NCI-H69 (cell line): ENCODE measurements around the gene SKAP1.

Experiments used
- DNase-seq: peaks from one replicate; lab custom pipeline; 2025; lab: John Stamatoyannopoulos, UW

Gene SKAP1

GRCh38 chr17:48144231-48144630, 285.8 kb downstream of the SKAP1 start:
- DNase-seq = no peak

DNA sequence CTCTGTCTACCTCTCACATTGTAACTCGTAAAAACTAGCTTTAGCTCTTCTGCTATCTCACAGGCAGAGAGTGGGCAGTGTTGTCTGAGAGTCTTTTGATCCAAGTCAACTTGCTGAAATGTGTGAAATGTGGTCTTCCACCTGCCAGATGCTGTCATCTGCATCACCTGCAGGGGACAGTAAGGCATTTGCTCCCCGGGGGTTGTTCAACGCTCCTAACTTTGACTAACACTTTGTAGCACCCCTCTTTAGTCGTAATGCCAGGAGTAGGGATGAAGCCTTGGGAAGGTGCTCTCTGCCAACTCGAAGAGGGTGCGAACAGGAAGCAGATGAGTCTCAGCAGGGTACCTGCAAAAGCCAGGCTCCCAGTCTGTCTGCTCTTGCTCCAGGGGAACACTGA, 286.4 kb downstream of the SKAP1 start:
- DNase-seq = peak; percentile 89

DNA sequence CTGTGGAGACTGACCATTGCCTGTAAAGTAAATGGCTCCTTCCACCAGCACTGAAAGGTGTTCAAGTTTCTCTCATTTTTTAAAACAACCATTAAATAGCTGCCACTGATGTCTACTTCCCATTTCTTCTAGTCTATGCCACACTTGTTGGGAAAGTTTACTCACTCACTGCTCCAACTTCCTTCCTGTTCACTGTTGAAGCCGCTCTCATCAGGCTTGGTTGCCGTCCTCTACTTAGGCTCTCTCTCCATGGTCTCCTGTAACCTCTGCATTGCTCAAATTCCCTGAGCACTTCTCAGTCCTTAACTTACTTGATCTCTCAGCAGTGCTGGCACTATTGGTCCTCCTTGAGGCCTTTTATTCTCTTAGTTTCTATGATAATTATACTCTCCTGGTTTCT, 290.1 kb downstream of the SKAP1 start:
- no peak for DNase-seq

- no peak for DNase-seq
Observed at GRCh38 chr17:48137656-48138055, 292.4 kb downstream of the SKAP1 start.

GRCh38 chr17:48134912-48135480, 295.0 kb downstream of the SKAP1 start:
- DNase-seq = peak; percentile 45

- DNase-seq = peak; percentile 20
Observed at GRCh38 chr17:48132385-48132784, 297.6 kb downstream of the SKAP1 start.

- peak; percentile 89 for DNase-seq
Observed at GRCh38 chr17:48131216-48131824, 298.7 kb downstream of the SKAP1 start.

DNA sequence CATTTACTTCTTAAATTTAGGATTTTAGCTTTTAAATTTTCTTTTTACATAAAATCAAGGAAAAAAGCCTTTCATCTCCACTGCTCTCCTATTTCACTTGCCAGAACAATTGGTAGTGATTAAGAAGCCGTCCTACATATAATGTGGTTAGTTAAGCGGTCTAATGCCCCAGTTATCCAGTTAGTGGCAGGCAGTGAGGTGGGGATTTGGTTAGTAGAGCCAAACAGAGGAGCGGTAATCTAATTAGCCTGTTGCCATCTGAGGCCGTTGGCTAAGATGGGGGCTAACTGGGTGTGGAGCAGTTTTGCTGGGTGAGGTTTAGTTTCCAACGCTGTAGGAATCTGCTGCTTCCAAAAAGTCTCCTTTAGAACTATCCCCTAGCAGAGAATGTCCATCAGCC, 300.0 kb downstream of the SKAP1 start:
- no peak for DNase-seq

- no peak for DNase-seq
Observed at GRCh38 chr17:48128400-48128799, 301.6 kb downstream of the SKAP1 start.

GRCh38 chr17:48127371-48128051, 302.5 kb downstream of the SKAP1 start:
- DNase-seq = peak; percentile 47

DNA sequence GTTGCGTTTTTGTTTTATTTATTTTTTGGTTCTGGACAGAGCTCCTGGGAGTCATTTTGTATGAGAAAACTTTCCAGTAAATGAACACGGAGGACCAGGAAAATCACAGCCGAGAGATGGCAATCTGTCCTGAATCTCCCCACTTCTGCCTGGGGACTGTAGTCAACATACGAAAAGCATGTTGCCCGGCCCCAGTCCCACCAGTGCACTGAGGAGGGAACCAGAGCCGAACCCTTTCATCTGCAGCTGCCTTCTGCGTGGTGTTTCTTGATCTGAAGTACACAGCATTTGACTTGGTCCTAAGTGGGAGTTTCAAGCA, 303.5 kb downstream of the SKAP1 start:
- no peak for DNase-seq

DNA sequence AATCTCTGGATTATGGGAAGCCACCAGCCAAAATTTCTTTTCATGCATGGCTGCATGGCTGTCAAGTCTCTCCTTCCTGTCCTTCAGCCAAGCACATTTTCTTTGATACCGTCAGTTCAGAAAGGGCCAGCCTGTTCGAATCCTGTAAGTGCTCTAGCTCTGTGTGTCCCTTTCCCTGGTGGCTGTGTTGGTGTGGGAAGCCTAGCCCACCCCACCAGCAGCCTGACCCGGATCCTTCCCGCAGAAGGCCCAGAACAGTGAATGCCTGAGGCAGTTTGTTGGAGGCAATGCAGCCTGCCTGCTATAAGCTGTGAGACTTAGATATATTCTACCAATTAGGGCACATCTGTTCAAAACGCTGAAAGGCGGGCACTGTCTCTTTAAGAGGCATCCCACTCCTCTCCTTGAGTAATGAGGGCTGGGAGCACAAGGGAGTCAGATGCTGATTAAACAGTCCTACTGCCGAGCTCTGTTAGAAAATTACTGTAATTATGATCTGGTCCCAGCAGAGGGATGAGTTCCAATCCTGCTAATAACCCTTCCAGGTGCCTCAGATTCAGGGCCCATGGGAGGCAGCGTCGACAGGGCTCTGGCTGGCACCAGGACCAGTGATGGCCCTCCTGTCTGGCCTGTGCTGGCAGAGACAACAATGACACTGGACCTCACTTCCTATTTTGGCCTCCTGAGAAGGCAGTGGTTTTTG, 304.0 kb downstream of the SKAP1 start:
- DNase-seq = peak; percentile 84

GRCh38 chr17:48123776-48124388, 306.1 kb downstream of the SKAP1 start:
- DNase-seq = no peak

DNA sequence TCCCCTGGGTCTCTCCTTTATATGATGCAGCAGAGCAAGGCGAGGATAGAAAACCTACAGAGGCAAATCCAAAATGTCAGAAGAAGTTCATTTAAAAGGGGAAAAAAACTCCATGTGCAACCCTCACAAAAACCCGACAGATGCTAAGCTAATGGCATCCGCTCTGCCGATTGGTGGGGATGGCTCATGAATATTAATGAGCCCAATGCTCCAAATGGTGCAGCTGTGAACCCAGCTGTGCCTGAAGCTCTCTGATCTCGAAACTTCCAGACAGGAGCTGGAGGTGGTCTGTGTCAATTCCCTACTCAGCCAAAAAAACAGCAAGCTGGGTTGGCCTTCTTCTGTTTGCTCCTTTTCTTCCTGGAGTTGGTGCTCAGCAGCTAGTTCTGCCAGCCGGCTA, 306.9 kb downstream of the SKAP1 start:
- DNase-seq = peak; percentile 63

DNA sequence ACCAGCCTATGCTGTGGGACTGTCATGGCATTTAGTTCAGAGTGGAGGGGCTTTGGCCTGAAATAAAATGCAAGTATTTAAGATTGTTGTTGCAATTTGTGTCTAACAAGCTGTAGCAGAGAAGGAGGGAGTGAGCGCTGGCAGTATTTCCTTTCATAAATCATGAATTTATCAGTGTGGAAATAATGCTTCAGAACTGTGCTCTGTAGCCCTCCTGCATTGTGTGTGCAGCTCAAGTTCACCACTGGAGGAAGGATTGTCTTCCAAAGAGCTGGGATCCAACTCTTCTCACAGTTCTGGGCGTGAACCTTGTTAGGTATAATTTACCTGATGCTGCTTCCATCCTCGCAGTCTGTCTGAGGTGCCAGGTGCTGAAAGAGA, 307.4 kb downstream of the SKAP1 start:
- no peak for DNase-seq

GRCh38 chr17:48121923-48122664, 307.9 kb downstream of the SKAP1 start:
- DNase-seq = no peak

- no peak for DNase-seq
Observed at GRCh38 chr17:48113201-48113676, 316.8 kb downstream of the SKAP1 start.

DNA sequence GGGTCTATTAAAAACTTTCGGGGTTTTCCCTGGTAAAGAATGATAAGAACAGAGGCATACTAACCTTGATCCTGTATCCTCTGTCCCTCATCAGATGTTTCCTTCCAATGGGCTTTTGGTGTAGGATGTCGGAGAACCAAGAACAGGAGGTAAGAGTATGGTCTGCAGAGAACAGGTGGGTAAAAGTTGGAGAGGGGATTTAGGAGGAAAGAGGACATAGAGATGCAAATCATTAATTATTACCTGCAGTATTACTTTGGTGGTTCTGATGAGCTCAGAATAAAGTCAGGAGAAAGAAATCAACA, 318.1 kb downstream of the SKAP1 start:
- no peak for DNase-seq

DNA sequence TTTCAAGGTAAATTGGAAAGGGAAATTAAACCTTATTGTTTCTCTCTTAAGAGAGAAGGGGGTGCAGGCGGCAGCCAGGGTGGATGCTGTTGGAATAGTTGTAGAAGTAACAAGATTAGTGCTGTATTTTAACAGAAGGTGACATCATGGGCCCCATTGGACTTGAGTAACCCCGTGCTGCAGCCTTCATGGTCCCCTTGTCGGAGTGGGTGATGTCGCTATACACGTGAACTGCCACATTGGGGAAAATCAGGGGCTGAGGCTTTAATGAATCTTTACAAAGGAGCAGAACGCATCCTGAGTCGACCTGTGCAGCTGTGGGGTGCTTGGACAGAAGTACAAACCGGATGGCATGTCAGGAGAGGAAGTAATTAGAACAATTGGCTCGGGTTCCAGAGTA, 319.3 kb downstream of the SKAP1 start:
- no peak for DNase-seq

GRCh38 chr17:48107137-48108055, 322.6 kb downstream of the SKAP1 start, which contains the start of gene SNX11:
SNX11 (plus strand) TSS chr17:48107766; CDS start chr17:48112044, 4,278 bp downstream.
- peak; percentile 96 for DNase-seq

- peak; percentile 44 for DNase-seq
Observed at GRCh38 chr17:48106802-48107136, 323.2 kb downstream of the SKAP1 start.
